Neural progenitor cell (in vitro differentiated cells): ENCODE measurements around the gene LRRC7. TPM values are rescaled to one million over a fixed set of nuclear protein-coding genes. Genes with fewer than 3 reads are reported as not detected.

Source experiments
- DNase-seq: peaks from one replicate; pipeline ENCODE4 v3.0.0-alpha.2; 2016; ENCODE audit warnings: low spot score
- H2AFZ ChIP-seq: fragments of 200-600 bp; sonication (generic); replicated peaks from 2 replicates; pipeline ENCODE4 v1.6.1; 2016; ENCODE audit warnings: antibody characterized with exemption
- H3F3A ChIP-seq: fragments of 200-600 bp; sonication (generic); 2 replicates; pipeline ENCODE4 v1.6.1; 2016; ENCODE audit warnings: antibody characterized with exemption, low read depth
- H3K27ac ChIP-seq: fragments of 200-600 bp; sonication (generic); 2 replicates; pipeline ENCODE4 v1.5.1; 2016; ENCODE audit warnings: mild to moderate bottlenecking
- H3K27me3 ChIP-seq: fragments of 200-600 bp; sonication (generic); 2 replicates; pipeline ENCODE4 v1.6.1; 2016; ENCODE audit warnings: mild to moderate bottlenecking, moderate library complexity
- H3K36me3 ChIP-seq: fragments of 200-600 bp; sonication (generic); 2 replicates; pipeline ENCODE4 v1.5.1; 2016
- H3K4me1 ChIP-seq: fragments of 200-600 bp; sonication (generic); 2 replicates; pipeline ENCODE4 v1.6.1; 2016; ENCODE audit warnings: mixed run types
- H3K4me2 ChIP-seq: fragments of 200-600 bp; sonication (generic); 2 replicates; pipeline ENCODE4 v1.6.1; 2016
- H3K4me3 ChIP-seq: fragments of 200-600 bp; sonication (generic); 2 replicates; pipeline ENCODE4 v1.5.1; 2016
- H3K79me2 ChIP-seq: fragments of 200-600 bp; sonication (generic); 2 replicates; pipeline ENCODE4 v1.6.1; 2016; ENCODE audit warnings: low read depth
- H3K9ac ChIP-seq: fragments of 200-600 bp; sonication (generic); 2 replicates; pipeline ENCODE4 v1.6.1; 2016
- H3K9me3 ChIP-seq: fragments of 200-600 bp; sonication (generic); 2 replicates; pipeline ENCODE4 v1.5.1; 2016; ENCODE audit warnings: low read depth
- H4K20me1 ChIP-seq: fragments of 200-600 bp; sonication (generic); 2 replicates; pipeline ENCODE4 v1.6.1; 2016; ENCODE audit warnings: low read depth
- H3K27ac Mint-ChIP-seq: 3 replicates; pipeline ENCODE4 v1.8.0; 2021; ENCODE audit warnings: mixed read lengths
- H3K27me3 Mint-ChIP-seq: 2 replicates; pipeline ENCODE4 v1.8.0; 2022; ENCODE audit warnings: low read depth, mild to moderate bottlenecking, inconsistent platforms, moderate library complexity, mixed read lengths; ENCODE audit not compliant: insufficient read depth
- H3K36me3 Mint-ChIP-seq: 3 replicates; pipeline ENCODE4 v1.8.0; 2021; ENCODE audit warnings: mixed read lengths
- H3K4me1 Mint-ChIP-seq: 3 replicates; pipeline ENCODE4 v1.8.0; 2021; ENCODE audit warnings: mixed read lengths
- H3K4me3 Mint-ChIP-seq: 3 replicates; pipeline ENCODE4 v1.8.0; 2021; ENCODE audit warnings: mild to moderate bottlenecking, moderate library complexity, mixed read lengths
- H3K9me3 Mint-ChIP-seq: 3 replicates; pipeline ENCODE4 v1.8.0; 2020; ENCODE audit warnings: mixed read lengths
- CTCF ChIP-seq: fragments of 200-600 bp; sonication (generic); IDR thresholded peaks from 2 replicates; pipeline ENCODE4 v1.5.1; 2017; ENCODE audit warnings: antibody characterized with exemption, mild to moderate bottlenecking
- EZH2 ChIP-seq: fragments of 200-600 bp; sonication (generic); IDR thresholded peaks from 2 replicates; pipeline ENCODE4 v1.6.1; 2017; ENCODE audit warnings: antibody characterized with exemption, mild to moderate bottlenecking, moderate library complexity
- EZH2phosphoT487 ChIP-seq: fragments of 200-600 bp; sonication (generic); IDR thresholded peaks from 2 replicates; pipeline ENCODE4 v1.6.1; 2017; ENCODE audit warnings: antibody characterized with exemption
- total RNA-seq: library from RNA; depleted of rRNA; stranded (reverse); fragments of >200 nt; gene quantifications from 2 replicates; pipeline ENCODE4 v1.2.3, GENCODE V29; 2015; ENCODE audit warnings: low replicate concordance

Gene LRRC7
- total RNA-seq, 1 donor from 2014 or later = not detected

GRCh38 chr1:69845655-69846054, 277.9 kb downstream of the LRRC7 start:
- no peaks in the 10 kb centered on the region for H3K36me3 Mint-ChIP-seq
- Histone ChIP-seq H3K4me1 (peaks cover 8% of the 10 kb centered on the region), H3F3A (no peaks in the 10 kb centered on the region), H3K4me2 (no peak overlapping the region), H4K20me1 (no peaks in the 10 kb centered on the region), H3K27ac (no peak overlapping the region), H3K4me3 (no peak overlapping the region), H3K27me3 (no peaks in the 10 kb centered on the region), H3K9ac (no peak overlapping the region), H2AFZ (no peak overlapping the region), H3K9me3 (no peaks in the 10 kb centered on the region), H3K36me3 (no peaks in the 10 kb centered on the region), H3K79me2 (no peaks in the 10 kb centered on the region)
- no peaks in the 10 kb centered on the region for H3K27me3 Mint-ChIP-seq
- no peak overlapping the region for H3K27ac Mint-ChIP-seq
- no peak for DNase-seq
- no peak overlapping the region for H3K4me3 Mint-ChIP-seq
- no peaks in the 10 kb centered on the region for H3K4me1 Mint-ChIP-seq
- no peak for TF ChIP-seq CTCF
- no peak for TF ChIP-seq EZH2phosphoT487
- TF ChIP-seq EZH2 = no peak
- H3K9me3 Mint-ChIP-seq = no peaks in the 10 kb centered on the region

DNA sequence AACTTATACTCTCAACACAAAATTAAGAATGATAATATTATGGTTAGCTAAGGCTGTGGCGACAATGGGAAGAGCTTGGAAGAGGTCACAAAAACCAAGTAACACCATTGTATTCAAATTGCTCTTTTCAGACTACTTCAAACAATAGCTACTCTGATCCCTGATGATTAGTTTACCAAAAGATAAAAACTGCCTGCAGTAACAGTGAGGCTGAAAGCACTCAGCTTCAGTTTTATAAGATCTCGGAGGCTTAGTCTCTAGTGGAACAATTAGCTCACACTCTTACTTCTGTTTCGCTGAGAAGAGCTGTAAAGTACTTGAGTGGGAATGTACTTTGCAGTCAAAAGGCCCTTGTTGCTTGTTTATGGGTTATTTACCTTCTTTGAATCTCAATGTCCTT, 278.5 kb downstream of the LRRC7 start:
- Histone ChIP-seq H3K4me3 (no peak overlapping the region), H3K9me3 (no peaks in the 10 kb centered on the region), H3F3A (no peaks in the 10 kb centered on the region), H2AFZ (no peak overlapping the region), H3K79me2 (no peaks in the 10 kb centered on the region), H3K27ac (no peak overlapping the region), H3K4me1 (peaks cover 8% of the 10 kb centered on the region), H3K9ac (no peak overlapping the region), H3K36me3 (no peaks in the 10 kb centered on the region), H3K27me3 (no peaks in the 10 kb centered on the region), H3K4me2 (peak overlapping the region; percentile 11), H4K20me1 (no peaks in the 10 kb centered on the region)
- peak; percentile 39 for DNase-seq
- H3K27ac Mint-ChIP-seq = no peak overlapping the region
- H3K4me1 Mint-ChIP-seq = no peaks in the 10 kb centered on the region
- no peaks in the 10 kb centered on the region for H3K9me3 Mint-ChIP-seq
- H3K27me3 Mint-ChIP-seq = no peaks in the 10 kb centered on the region
- no peaks in the 10 kb centered on the region for H3K36me3 Mint-ChIP-seq
- H3K4me3 Mint-ChIP-seq = no peak overlapping the region
- no peak for TF ChIP-seq CTCF
- TF ChIP-seq EZH2phosphoT487 = peak; percentile 49
- no peak for TF ChIP-seq EZH2

DNA sequence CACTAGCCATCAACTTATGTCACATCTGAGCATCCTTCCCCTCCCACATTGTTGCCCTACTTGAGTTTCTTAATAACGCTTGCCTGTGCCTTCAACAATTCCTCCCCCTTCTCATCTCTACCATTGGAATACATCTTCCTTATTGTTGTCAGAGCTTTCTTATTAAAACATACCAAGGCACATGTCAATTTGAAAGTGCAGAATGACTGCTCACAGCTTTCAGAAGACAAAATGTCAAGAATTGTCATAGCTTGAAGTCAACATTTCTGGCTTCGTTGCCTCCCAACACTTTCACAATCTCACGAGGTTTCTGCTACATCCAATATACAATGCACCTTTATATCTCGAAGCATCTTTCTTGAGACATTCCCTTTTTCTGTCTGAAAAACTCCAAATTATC, 279.9 kb downstream of the LRRC7 start:
- no peaks in the 10 kb centered on the region for H3K9me3 Mint-ChIP-seq
- Histone ChIP-seq H3F3A (no peaks in the 10 kb centered on the region), H3K9me3 (no peaks in the 10 kb centered on the region), H3K4me2 (no peak overlapping the region), H3K27ac (no peak overlapping the region), H3K27me3 (no peaks in the 10 kb centered on the region), H3K79me2 (no peaks in the 10 kb centered on the region), H4K20me1 (no peaks in the 10 kb centered on the region), H3K36me3 (no peaks in the 10 kb centered on the region), H3K4me3 (no peak overlapping the region), H3K9ac (no peak overlapping the region), H3K4me1 (peaks cover 8% of the 10 kb centered on the region), H2AFZ (no peak overlapping the region)
- H3K27me3 Mint-ChIP-seq = no peaks in the 10 kb centered on the region
- no peak overlapping the region for H3K4me3 Mint-ChIP-seq
- H3K27ac Mint-ChIP-seq = no peak overlapping the region
- DNase-seq = peak; percentile 1
- H3K36me3 Mint-ChIP-seq = no peaks in the 10 kb centered on the region
- no peaks in the 10 kb centered on the region for H3K4me1 Mint-ChIP-seq
- TF ChIP-seq EZH2 (no peak), EZH2phosphoT487 (no peak), CTCF (no peak)
